ENCODE measurements around the gene AMBP.

Gene AMBP

DNA sequence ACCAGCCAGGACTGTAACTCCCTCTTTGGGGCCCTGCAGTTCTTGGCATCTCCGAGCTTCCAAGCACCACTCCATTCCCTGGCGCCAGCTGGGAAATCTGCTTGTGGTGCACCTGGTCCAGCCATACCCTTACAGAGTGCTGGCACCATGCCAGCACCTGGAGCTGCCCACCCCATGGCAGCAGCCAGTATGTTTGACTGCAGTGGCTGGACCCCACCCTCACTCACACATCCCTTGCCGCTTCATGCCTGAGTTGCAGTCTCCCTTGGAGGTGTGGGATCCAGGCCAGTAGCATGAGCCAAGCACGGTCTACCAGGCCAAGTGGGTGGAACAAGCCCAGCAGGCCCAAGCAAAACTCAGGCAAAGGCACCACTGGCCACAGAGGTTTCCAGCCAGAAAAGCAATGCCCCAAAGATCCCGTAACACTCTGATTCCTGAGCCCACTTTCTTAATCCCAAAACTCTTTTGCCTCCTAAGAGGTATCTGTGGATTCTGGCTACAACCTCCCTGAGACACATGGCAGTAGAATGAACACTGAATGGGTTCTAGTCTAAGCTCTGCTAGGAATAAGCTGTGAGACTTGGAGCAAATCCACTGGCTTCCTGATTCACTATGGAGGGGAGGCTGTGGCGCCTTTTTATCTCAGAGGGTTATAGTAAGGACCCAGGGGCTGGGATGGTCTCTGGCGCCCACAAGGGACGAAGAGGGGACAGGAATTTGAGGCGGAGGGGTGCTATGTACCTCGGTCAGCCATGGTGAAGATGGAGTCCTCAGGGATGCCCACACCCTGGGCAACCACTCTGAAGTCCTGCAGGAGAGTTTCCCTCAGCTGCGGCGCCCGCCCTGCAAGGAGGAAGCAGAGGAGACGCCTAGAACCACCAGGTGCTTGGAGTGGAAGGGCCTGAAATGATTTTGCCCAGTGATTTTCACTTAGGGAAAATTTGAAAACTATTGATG, 5.6 kb downstream of the AMBP start:
- DNase-seq (ENCODE audit: low read depth) = no peak

DNA sequence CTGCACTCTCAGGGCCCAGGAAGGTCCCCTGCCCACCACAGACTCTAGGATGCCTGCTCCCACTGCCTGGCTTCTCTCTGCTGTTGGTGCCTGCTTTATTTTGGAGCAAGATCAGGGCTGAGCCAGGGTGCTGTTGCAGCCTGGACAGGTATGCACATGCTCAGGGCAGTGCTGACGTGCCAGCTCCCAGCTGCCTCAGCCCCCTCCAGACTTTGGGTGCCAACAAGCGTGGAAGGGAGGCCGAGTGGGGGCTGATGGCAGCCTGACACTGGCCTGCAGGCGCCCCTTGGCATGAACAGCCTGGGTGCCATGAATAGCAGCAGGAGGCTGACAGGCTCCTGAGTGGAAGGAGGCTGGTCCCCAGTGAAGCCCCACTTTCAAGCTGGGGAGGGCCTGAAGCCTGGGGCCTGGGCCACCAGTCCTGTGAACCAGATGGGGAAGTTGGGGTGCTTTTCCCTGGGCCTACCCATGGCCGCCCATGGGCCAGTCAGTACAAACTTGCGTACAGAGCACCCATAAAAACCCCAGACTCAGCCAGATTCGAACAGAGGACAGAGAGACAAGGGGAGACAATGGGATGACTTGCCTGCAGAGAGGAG, 6.8 kb downstream of the AMBP start:
- no peak for DNase-seq (ENCODE audit: low read depth)

DNA sequence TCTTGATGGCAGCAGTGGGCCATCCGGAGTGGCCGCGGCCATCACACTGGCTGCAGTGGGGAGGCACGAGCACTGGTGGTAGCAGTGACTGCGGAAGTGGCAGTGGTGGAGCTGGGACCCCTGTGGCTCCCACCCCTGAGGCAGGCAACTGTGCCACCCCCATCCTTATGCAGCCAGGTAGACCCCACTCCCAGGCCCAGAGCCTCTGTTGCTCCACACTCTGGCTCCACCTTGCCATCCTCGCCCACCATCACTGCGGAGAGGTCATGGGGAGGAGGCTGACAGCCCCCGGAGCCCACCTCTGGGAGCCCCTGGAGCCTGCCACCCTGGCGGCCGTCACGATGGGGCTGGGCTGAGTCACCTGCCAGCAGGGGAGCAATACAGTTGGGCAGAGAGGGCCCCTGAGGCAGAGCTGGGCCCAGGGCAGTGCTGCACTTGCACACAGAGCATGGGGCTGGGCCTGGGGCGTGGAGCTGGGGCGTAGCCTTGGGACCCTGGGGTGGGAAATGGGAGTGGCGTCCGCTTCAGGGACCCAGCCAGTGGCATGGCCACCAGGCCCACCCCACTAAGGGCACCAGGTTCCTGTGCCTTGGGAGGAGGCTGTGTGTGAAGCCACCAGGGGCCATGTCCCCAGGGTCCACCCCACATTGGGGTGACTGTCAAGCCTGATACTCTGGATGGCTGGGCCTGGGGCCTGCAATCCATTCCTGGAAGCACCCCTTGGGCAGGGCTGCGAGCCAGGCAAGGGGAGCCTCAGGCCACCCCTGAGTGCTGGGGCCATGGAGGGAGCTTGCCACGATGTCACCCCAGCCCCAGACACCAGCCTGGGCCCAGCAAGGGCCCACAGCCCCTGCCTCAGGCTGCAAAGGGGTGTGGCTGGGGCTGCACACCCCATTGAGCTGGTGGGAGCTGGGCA, 7.7 kb downstream of the AMBP start:
- no peak for DNase-seq (ENCODE audit: low read depth)

DNA sequence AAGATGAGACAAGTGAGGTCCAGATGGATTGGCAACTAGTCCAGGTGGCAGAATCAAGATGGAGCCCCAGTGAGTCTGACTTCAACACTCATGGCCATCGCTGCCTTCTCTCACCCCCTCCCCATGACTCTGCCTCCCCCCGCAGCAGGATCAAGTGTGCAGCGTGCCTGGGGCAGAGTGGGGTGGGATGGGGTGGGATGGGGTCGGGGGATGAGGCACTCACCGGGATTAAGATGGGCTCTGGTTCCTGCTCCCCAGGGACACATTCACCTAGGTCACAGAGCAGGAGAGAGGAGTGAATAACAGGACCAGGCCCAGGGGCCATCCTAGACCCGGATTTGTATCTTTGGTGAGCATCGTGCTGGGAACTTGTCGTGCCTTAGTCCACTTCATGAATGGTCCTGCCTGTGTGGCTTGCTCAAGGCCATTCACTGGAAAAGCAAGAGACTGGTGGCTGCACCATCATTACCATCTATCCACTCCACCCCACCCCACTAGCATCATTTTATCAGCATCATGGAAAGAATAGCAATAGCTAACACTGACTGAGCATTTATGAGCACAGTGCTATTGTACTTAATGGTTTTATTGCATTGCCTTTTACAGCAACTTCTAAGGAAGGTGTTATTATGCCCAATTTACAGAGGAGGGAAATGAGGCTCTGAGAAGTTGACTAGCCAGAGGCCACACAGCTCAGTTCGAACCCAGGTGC, 8.5 kb downstream of the AMBP start:
- DNase-seq (ENCODE audit: low read depth) = no peak

DNA sequence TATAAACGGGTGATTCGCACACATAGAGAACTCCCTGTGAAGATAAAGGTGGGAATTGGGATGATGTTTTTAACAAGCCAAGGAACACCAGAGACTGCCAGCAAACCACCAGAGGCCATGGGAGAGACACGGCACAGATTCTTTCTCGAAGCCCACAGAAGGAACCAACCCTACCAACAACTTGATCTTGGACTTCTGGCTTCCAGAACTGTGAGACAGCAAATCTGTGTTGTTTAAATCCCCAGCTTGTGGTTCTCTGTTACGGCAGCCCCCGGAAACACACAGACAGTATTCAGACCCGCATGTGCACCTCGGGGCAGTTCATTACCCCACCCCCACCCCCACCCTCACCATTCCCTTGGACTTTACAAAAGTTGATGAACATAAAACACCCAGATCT, 12.8 kb downstream of the AMBP start:
- no peak for DNase-seq (ENCODE audit: low read depth)

DNA sequence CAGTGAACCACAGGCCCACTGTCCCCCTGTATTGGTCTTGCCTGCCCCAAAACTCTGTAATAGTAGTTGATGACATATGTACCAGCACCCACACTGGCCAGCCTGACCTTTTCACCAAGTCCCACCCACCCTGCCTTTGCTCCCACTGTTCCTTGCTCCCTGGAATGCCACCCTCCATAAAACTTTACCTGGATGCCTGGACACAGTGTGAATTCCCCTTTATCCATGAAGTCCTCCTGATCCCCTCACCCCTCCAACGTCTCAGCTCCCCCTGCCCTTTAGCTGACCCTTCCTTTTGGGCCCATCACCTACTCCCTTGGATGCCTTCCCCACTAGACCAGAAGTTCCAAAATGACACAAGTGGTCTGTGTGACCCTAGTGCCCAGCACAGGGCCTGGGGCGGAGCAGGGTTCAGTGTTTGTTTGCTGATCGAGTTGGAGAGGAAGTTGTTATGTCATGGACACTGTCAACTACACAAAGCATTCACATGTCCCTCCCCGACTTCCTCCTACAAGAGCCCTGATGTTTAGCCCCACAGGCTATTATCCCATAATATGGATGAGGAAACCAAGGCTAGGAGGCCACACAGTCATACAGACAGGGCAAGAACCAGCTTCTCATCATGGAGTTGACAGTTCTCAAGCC, 16.1 kb downstream of the AMBP start:
- DNase-seq (ENCODE audit: low read depth) = no peak

DNA sequence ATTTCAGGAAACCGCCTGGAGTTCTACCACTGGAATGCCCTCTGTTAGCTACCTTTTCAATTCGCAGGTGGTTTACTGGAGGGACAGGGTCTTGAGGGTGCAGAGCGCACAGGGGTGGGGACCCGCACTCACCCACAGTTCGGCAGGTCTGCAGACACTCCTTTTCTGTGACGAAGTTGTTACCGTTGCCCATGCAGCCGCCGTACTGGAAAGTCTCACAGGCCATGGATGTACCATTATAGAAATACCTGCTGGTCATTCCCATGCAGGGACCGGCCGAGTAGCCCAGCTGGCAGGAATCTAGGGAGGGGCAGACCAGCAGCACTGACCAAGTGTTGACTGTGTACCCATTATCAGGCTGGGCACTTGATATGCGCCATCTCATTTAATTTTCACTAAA, 16.8 kb downstream of the AMBP start:
- no peak for DNase-seq (ENCODE audit: low read depth)

DNA sequence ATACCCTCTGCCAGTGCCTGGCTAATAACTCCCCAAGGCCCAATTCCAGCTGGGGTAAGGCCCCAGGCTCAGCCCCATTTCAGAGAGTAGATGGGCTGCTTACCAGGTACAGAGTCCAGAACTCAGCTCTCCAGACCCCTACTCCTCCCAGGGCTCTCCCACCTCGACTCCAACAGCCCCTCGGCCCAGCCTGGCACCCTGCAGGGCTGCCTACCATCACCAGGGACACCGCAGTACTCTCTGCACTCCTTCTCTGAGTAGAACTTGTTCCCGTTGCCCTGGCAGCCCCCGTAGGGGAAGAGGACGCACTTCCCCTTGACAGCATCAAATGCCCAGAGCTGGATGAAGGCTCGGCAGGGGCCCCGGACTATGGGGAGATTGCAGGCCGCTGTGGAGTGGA, 17.4 kb downstream of the AMBP start:
- DNase-seq (ENCODE audit: low read depth) = no peak

DNA sequence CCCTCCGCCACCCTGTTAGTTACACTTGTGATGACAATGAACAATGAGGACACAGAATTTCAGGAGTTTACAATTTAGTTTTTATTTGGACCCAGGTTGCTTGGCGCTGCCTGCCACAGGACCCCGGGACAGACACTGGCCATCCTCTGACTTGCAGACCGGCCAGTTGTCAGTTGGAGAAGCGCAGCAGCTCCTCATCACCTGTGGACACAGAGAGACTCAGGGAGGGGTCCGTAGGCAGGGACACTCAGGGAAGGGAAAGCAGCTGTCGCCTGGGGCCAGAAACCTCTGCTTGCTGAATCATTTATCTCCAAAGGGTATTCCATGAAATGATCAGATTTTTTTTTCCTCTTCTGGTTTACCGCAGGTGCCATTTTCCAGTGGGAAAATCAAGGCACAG, 18.0 kb downstream of the AMBP start:
- no peak for DNase-seq (ENCODE audit: low read depth)

DNA sequence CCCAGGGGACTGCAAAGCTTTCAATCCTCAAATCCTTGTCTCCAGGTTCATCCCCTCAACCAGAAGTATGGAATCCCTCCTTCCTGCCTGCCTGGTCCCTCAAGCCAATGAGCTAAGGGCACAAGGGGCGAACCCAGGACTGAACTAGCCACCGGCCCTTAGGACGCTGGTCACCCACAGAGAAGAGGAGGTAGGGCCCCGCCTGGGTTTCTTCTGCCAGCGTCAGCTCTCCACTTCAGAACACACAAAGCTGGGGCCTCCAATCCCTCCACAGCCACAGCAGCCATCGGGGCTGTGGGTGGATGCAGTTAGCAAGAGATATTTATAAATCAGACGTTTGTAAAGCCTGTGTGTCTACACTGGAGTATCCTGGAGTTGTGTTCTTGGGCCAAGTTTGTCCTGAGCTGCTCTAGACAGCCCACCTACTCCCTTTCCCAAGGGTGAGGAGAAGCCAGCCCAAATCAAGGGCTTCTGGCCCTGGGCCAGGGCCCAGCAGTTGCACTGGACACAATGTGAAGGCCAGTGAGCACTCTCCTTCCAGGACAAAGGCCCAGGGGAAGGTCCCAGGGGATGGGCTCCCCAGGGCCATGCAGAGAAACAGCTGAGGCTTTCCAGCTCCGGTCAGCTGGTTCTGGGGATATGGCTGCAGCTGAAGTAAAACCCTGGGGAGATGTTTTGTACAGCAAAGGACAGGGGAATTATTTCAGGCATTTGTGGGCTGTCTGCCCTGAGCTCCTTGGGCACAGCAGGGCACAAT, 18.9 kb downstream of the AMBP start:
- DNase-seq (ENCODE audit: low read depth) = no peak

DNA sequence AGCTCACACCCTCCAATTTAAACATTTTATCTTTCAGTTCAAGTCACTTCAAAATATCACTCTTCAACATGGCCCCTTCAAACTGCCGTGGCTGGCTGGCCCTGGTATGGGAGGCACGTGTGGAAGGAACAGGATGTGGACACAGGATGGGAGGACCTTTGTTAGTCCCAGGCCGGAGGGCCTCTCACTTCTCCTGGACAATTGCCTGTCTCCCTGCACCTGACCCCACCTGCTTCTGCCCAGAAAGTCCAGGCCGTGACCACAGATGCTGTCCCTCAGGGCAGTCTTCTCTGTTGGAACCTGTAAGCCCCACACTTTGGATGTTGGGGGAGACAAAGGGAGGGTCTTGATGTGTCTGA, 19.4 kb downstream of the AMBP start:
- no peak for DNase-seq (ENCODE audit: low read depth)

DNA sequence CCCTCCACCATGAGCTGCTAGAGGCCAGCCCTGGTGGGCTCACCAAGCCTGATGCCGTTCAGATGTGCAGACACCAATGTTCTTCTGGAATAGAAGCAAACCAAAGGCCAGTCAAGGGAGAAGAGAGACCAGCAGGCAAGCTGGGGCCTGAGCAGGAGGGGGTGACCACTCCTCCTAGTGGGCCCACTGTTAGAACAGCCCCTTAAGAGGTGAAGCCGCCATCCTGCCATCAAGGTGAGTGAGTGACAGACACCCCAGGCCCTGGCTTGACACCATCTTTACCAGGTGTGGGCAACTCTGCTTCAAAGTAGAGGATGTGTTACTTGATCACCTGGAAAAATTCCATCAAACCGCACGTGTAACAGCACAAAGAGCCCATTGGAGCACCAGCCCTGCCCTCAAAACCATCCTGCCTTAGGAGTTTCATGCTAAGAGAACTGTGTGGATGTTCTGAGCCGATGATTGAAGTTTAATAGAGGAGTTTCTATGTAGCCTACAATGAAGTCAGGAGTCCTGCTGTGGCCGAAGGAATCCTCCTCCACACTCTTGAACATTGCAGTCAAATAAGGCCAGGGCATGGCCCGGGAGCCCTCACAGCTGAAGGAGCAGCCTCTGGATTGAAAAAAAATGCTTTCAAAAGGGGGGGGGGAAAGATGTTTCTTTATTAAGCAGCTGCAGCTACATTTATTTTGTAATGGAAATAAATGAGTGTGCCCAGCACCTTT, 20.8 kb downstream of the AMBP start:
- DNase-seq (ENCODE audit: low read depth) = no peak

DNA sequence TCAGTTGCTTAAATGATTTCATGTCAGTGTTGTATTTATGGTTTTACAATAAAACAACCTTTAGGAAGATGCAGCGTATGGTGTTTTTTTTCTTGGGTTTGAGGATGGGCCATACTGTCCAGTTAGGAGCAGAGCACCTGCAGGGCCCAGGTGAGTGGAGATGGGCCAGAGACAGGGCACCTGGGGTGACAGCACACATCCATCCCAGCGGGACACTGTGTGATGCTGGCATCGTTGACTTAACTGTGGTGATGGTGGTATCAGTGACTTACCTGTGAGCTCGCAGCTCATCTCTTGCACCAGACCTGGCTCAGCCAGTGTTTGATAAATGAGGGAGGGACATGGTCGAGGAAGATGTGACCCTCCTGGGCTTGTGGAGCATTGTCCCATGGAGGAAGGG, 21.6 kb downstream of the AMBP start:
- DNase-seq (ENCODE audit: low read depth) = no peak

DNA sequence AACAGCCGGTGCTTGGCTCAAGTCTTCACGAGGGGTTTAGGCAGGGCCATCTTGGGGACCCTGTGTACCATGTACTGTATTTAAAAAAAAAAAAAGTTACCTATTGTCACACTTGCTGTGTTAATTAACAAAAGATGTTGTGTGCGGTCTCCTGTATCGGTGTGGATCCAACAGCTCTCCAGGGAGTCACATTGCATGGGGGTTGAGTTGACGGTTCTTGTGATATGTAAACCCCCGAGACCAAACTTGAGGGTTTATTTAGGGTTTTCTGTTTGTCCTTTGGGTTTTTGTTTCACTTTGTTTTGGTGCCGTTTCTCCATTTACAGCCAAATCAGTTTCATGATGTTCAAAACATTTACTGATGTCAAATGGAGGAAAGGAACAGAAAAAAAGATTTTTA, 22.2 kb downstream of the AMBP start:
- DNase-seq (ENCODE audit: low read depth) = no peak

DNA sequence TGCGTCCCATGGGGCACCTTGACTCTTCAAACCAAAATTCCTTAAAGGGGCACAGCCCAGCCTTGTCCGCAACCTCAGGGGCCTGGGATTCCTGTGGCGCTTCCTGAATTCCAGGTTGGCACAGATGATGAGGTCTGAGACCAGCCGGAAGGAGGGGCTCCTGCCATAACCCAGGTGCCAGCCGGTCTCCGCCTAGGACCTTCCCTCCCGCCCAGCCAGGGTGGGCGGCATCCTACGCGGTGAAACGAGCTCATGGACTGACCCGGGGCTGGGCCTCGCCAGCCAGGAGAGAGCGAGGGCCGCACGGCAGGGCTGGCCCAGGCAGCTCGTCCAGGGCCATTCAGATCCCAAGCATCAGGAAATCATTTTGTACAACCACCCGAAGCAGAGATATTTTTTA, 23.0 kb downstream of the AMBP start:
- no peak for DNase-seq (ENCODE audit: low read depth)

DNA sequence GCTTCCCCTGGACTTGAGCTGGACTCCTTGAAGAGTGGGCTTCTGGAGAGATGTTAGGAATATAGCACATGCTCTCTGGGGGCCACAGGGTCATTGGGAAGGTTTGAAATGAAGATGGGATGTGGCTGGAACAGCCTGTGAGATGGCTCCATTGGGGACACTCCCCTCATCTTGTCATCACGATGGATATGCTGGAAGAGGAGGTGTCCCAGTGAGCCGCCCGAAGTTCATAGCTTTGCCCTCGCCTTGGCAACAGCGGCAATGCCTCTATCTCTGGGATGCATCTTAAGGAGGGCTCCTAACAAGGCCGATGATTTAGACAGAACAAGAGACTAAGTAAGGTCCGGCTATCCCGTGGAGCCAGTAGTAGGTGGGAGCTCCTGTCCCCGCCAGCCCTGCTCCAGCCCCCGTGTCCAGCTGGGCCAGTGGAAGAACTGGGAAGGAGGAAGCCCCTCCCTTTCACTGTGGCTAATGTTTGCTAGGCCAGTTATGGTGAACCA, 23.9 kb downstream of the AMBP start:
- no peak for DNase-seq (ENCODE audit: low read depth)

DNA sequence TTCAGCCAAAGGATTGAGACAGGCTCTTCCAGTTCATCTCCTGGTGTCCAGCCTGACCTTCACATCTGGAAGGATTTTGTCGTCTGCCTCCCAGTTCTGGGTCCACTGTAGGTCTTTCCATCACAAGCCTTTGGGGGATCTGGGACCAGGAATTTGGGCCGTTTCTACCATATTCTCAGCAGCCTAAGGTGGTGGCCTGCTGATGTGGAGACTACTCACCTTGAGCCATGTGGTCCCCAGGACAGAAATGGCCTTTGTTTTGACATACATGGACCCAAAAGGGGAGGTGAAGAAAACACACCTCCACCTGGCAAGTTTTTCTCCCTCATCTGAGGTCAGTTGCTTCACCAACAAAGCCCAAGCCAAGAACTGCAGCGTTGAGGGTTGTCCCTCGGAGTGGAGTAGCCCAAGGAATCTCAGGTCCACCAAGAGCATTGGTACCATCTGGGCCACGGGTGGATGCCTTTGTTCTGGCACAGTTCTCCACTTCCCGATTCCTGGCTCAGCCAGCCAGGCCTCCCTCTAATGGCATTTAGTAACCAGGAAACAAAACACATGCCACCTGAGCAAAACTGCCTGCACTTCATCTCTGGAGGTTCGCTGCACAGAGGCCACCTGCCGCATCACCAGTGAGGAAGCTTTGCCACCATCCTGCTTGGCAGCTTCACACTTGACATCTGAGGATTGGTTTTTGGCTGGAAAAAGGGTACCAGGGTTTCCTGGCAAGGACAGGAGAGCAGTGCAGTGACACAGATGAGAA, 24.7 kb downstream of the AMBP start:
- no peak for DNase-seq (ENCODE audit: low read depth)

DNA sequence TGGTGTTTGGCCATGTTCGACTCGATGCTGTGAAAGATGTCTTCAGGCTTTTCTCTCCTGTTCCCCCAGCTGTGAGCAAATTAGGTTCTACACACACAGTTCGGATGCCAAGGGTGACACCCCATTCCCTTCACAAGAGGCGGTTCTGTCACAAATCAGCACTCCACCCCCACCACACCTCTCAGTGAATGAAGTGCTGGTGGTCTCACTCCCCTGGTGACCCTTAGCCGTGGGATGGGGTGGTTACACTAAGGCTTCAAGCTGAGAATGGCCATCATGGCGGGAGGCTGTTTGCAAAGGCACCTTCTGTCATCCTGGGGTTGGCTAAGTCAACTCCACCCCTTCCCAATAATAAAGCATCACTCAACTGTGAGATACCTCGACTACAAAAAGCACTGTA, 26.4 kb downstream of the AMBP start:
- no peak for DNase-seq (ENCODE audit: low read depth)

DNA sequence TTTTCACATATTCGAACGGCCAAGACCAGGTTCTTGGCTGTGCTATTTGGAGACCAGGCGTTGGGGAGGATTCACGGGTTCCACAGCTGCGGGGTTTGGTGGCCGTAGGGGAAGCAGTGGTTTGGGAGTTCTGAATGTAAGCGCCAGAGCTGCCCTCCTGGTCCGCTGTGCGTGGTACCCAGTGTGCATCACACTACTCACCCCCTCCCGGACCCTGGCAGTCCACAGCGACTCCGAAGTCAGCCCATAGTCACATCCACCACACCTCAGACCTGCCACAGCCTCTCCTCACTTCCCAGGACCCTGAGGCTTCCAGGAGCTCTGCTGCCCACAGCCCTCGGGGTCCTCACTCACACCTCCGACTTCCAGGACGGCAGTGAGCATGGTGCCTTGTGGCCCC, 26.8 kb downstream of the AMBP start:
- DNase-seq (ENCODE audit: low read depth) = no peak

Measured in stimulated activated CD8-positive, alpha-beta memory T cell treated with anti-CD3 and anti-CD28 coated beads, Interleukin-15, amount 100 ng/mL, for 24 hours (primary cell).